NCI-H1105 treated with DMSO at 0.1 percent for 48 hours (cell line): Measurements from ENCODE around the gene FADS3.

ENCODE experiments used
- DNase-seq: peaks from one replicate; lab custom pipeline; 2025; lab: John Stamatoyannopoulos, UW

The FADS3 gene

DNA sequence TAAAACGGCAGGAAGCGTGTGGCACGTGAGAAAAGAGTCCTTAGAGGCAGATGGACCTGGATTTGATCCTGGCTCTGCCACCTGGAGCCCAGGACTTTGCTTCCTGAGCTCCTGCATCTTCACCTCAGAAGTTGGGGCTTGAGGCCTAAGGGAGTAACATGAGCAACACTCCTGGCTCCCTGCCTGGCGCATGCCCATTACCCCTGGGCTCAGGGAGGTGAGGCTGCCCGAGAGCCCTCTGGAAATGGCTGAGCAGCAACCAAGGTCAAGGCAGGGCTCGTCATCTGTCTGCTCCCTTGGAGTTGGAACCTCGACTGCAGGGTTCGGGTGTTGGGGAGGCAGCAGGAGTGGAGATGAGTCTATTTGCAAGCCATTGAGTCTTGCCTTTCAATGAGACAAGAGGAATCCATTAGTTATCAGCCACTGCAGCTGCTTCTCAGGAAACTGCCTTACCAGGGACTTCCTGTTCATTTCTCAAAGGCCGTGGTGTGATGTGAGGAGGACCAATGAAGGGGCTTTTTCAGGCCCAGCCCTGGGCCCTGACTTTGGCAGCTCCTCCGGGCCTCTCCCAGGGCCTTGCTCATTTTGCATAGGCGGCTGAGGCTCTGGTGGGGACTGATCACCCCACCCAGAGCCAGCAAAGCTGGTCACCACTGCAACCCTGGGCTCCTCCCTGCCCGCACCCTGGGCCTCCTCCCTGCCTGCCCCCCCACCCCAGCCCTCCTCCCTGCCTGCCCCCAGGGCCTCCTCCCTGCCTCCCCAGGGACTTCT lies 56.9 kb downstream of the FADS3 start:
- no peak for DNase-seq

DNA sequence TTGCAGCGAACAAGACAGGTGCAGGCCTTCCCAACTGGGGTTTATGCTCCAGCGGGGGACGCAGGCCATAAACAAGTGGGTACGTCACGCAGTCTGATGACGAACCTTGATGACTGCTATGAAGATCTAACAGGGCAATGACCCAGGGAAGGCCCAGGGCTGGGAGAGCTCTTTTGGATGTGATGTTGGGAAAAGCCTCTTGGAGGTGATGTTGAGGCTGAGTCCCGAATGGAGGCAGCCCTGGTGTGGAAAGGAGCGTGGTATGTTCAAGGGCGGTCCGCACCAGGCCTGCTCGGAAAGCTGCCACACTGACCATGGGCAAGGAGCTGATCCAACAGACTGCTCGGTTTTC lies 57.4 kb downstream of the FADS3 start:
- DNase-seq, result no peak

DNA sequence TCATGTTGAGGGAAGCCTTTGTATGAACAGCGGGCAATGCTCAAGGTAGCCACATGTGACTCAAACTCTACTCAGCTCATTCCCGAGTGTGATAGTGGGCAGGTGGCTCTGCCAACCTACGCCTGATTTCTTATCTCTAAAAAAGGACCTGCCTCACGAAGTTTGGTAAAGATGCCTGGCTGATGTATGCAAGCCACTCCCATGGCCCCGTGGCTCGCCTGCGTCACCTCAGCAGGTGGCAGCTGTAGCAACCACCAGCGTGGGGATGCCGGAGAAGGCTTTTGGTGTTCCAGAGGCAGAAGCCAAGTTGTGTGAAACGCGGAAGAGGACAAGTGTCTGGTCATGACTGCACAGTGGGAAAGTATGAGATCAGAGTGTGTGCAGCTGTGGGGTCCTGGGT lies 57.9 kb downstream of the FADS3 start:
- DNase-seq, result no peak

DNA sequence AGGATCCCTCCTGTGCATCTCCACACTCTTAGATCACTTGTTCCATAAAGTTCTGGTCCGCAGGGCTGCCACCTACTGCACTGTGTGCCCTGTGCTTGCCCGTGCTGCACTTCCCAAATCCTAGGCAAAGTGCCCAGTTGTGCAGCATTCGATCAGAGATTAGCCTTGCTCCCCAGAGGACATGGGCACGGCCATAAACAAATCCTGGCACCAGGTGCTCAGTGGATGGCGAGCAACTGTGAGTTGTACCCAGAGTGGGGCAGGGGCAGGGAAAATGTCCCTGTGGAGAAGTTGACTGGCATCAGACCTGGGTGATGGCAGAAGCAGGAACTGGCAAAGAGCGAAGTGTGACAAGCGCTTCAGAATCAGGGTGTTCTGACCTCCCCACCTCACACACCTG lies 58.6 kb downstream of the FADS3 start:
- peak; percentile 5 for DNase-seq

DNA sequence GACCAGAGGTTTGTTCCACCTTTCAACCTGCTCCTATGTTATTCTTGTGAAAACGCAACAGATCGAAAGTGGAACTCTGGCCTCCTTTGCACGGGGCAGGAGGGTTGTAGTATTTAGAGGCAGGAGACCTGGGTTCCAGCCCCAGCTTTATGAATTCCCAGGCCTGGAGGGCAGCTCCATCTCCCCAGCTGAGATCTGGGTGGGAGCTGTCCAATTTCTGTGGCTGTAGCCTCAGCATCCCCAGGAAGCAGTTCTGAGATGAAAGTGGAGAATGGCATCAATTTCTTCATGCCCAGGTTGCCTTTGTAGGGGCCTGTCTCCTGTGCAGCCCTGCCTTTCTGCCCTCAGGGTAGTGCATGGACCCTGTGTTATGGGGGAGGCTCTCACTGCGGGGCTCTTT lies 59.1 kb downstream of the FADS3 start:
- no peak for DNase-seq

DNA sequence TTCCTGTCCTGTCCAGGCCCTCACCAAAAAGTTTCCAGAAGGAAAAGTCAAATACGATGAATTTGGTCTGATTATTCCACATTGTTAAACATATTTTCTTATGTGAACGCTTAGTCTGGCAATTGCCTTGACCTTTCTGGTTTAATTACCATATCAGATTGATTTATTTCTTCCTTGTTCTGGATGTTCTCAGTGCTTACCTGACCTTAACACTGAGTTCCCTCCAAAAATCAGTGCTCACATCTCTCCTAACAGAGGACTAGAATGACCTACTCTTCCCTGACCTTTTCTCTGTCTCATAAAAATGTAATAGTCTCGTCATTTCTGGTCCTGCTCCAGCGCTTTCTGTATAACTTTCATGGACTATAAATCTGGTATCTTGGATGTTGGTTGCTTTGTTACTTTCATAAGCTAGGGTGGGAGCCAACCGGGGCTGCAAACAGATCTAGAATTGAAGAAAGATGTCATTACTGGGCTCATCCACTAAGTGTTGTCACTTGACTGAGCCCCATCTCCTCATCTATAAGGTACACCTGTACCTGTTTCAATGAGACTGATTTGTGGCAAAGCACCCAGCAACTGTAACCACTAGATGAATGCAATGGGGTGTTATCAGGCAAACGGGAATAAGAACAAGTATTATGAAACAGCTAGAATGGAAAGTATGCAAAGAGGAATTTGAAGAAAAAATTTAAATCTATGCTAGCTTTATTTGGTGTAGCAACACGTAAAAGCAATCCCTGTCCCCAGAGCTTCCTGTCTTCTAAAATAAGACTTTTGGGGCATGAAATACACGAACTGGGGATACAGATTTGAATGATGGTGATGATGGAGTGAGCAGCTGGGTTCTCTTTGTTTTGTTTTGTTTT lies 60.9 kb downstream of the FADS3 start:
- DNase-seq, result no peak

DNA sequence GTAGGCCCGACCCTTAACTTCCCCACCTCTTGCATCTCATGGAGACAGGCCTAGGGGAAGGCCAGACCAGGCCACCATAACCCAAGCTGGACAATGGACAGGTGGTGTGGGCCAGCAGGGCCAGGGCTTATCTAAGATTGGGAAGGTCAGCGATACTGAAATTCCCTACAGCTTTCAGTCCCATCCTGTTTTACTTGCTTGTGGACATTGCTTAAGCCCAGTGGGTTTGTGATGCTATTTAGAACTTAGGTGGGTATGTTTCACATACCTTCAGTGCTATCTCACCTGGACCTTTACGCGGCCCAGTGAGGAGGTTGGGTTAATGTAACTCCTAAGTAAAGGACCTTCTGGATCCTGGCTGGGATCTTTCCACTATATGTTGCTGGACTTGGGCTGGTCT lies 61.5 kb downstream of the FADS3 start:
- no peak for DNase-seq

DNA sequence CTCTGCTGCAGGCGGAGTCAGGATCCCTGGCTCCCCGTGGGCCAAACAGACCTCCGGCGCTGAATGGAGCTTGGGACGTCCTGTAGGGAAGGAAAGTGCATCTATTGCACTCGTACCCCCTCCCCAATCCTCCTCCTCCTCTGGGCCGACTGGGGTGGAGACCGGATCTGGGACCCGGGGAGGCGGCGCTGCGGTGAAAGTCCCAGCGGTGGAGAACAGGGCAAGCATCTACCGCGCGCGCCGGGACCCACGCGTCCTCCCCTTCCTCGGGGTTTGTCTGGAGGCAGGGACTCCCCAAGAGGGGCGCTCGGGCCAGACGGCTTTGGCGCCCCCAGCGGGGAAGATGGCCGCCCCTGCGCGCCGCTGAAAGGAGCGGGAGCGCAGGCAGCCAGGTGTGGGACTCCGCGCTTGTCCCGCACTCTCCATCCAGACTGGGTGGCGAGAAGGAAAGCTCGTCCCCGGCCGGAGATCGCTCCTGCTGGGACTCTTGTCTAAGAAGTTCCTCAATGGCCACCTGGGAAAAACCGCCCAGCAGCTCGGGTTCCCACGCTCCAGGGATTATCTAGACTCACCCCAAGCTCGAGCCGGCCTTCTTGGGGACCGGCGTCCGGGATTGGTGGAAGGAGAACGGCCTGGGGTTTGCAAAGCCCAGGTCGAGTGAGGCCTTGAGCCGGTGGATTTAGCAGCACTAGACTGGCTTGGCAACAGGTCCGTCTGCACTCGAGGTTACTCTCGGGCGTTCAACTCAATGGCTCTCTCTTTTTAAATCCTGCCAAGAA lies 62.5 kb downstream of the FADS3 start:
- DNase-seq, result peak; percentile 46

DNA sequence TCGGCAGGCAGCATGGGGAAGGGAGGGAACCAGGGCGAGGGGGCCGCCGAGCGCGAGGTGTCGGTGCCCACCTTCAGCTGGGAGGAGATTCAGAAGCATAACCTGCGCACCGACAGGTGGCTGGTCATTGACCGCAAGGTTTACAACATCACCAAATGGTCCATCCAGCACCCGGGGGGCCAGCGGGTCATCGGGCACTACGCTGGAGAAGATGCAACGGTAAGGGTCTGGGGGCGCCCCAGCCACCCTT lies 63.0 kb downstream of the FADS3 start:
- no peak for DNase-seq

DNA sequence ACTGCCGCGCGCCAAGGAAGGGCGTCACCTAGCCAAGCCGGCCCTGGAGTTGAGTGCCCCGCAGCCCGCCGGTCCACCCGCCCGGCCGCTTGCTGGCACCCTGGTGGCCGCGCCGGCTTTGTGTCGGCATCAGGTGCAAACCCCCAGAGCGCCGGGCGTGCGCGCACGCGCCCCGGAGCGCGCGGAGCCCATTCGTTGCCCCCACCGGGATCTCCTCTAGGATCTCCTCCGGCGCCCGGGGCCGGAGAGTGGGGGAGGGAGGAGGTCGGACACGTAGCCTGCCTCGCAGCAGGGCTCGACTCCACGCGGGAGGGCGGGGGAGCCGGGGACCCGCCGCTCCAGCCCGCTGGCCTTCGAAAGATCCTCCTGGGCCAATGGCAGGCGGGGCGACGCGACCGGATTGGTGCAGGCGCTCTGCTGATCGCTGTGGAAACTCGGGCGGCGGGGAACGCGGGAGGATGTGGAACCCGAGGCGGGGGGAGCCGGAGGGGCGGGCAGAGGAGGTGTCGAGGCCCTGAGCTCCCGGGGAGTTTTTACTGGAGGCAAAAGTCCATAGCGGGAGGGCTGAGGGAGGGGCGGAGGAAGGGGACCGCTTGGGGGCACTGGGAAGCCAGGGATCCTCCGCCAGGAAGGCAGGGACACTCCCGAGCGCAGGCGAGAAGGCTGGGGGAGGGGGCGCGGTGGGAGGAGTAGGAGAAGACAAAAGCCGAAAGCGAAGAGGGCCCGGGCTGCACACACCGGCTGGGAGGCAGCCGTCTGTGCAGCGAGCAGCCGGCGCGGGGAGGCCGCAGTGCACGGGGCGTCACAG lies 63.6 kb downstream of the FADS3 start, which contains the start of gene FADS2:
TSS of gene FADS2 (plus strand) at position 730 of the 808 bp plus-strand sequence. CDS start 91 bp downstream, outside the sequence.
- peak; percentile 97 for DNase-seq

DNA sequence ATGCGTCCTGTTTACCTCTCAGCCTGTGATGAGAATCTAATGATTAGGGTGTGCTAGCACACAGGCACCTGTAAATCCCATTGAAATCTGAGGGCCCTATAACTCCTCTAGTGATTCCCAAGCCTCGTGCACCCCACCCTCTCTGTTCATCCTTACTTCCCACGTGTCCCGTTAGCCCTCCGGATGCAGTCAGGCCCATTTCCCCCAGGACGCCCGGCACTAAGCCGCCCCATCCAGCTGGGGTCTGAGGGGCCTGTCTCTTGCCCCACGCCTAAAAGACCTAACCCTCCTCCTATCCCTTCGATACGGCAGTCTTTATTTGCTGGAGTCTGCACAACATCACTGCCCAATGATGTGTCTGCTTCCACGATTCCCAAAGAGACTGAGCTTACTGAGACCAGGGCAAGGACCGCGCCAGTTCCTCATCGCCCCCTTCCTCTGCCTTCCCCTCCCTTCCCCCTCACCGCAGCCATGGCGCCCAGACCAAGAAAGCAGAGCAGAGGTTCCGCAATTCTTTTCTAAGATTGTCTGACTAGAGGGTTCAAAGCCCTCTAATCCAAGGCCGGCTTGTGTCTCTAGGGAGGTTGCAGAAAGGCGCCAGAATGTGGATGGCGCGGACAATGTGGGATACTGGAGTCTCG lies 64.3 kb downstream of the FADS3 start:
- peak; percentile 63 for DNase-seq
